Upper lobe of right lung (tissue), 1 donor: ENCODE measurements around the gene ZNF280B. TPM values are rescaled to one million over a fixed set of nuclear protein-coding genes. Genes with fewer than 3 reads are reported as not detected.

Experiments
- ATAC-seq: fragments of 200-7000 bp; cut with Tn5 transposase; one replicate; pipeline ENCODE4 v1.9.1; 2020; ENCODE audit warnings: mild to moderate bottlenecking, moderate library complexity
- DNase-seq: peaks from one replicate; pipeline ENCODE4 v3.0.0-alpha.2; 2020
- H3K27ac ChIP-seq: fragments of 200-600 bp; one replicate; pipeline ENCODE4 v1.8.0; 2022
- H3K27me3 ChIP-seq: fragments of 200-600 bp; one replicate; pipeline ENCODE4 v1.8.0; 2022; ENCODE audit warnings: mild to moderate bottlenecking
- H3K36me3 ChIP-seq: fragments of 200-600 bp; one replicate; pipeline ENCODE4 v1.8.0; 2022
- H3K4me1 ChIP-seq: fragments of 200-600 bp; one replicate; pipeline ENCODE4 v1.8.0; 2022
- H3K4me3 ChIP-seq: fragments of 200-600 bp; one replicate; pipeline ENCODE4 v1.8.0; 2022; ENCODE audit warnings: mild to moderate bottlenecking
- H3K9me3 ChIP-seq: fragments of 200-600 bp; one replicate; pipeline ENCODE4 v1.8.0; 2022
- CTCF ChIP-seq: fragments of 200-600 bp; IDR thresholded peaks from one replicate; pipeline ENCODE4 v1.8.0; 2022; ENCODE audit warnings: antibody characterized with exemption
- intact Hi-C: fragments of 100-400 bp; cut with DNase I; formaldehyde crosslinking; loops from one replicate; pipeline ENCODE4 v1.11.0; 2022
- total RNA-seq: library from RNA; stranded (reverse); fragmentation: NEBNext Ultra II Directional; extraction: Animal tissue kit (Norgen Biotek cat#: 25700); gene quantifications from one replicate; pipeline ENCODE4 v1.2.1, GENCODE V29; 2021
- donor health status: DM: no; HTN: yes; CAD: no; lungs with severe emphysema.

The ZNF280B gene
- total RNA-seq, 1 donor from 2014 or later = 0.49 TPM

GRCh38 chr22:22526125-22526912 lies 17.8 kb upstream of the ZNF280B start:
- no peaks in the 10 kb centered on the region for H3K36me3 ChIP-seq
- no peak for TF ChIP-seq CTCF
- ATAC-seq (no peak), DNase-seq (no peak)
- no peak overlapping the region for H3K27ac ChIP-seq
- no peaks in the 10 kb centered on the region for H3K27me3 ChIP-seq
- no peaks in the 10 kb centered on the region for H3K4me1 ChIP-seq
- intact Hi-C loops = no loop called here
- H3K4me3 ChIP-seq = no peak overlapping the region
- no peaks in the 10 kb centered on the region for H3K9me3 ChIP-seq

- intact Hi-C loops = no loop called here
- H3K9me3 ChIP-seq = no peaks in the 10 kb centered on the region
- ATAC-seq (no peak), DNase-seq (no peak)
- no peak for TF ChIP-seq CTCF
- H3K27me3 ChIP-seq = no peaks in the 10 kb centered on the region
- H3K27ac ChIP-seq = no peak overlapping the region
- no peaks in the 10 kb centered on the region for H3K36me3 ChIP-seq
- no peak overlapping the region for H3K4me3 ChIP-seq
- H3K4me1 ChIP-seq = no peaks in the 10 kb centered on the region
Measured at GRCh38 chr22:22523494-22523893, 15.0 kb upstream of the ZNF280B start.

- Histone ChIP-seq H3K36me3 (no peaks in the 10 kb centered on the region), H3K9me3 (no peaks in the 10 kb centered on the region), H3K4me1 (no peaks in the 10 kb centered on the region), H3K27me3 (peaks cover 8% of the 10 kb centered on the region), H3K27ac (no peak overlapping the region), H3K4me3 (no peak overlapping the region)
- intact Hi-C loops = no loop called here
- ATAC-seq = no peak
- DNase-seq = no peak
- TF ChIP-seq CTCF = no peak
Measured at GRCh38 chr22:22521631-22522030, 13.1 kb upstream of the ZNF280B start.

- H3K9me3 ChIP-seq = no peaks in the 10 kb centered on the region
- no peak overlapping the region for H3K27ac ChIP-seq
- ATAC-seq (no peak), DNase-seq (no peak)
- peaks cover 8% of the 10 kb centered on the region for H3K27me3 ChIP-seq
- no peak overlapping the region for H3K4me3 ChIP-seq
- H3K4me1 ChIP-seq = no peaks in the 10 kb centered on the region
- intact Hi-C loops = no loop called here
- H3K36me3 ChIP-seq = no peaks in the 10 kb centered on the region
- TF ChIP-seq CTCF = no peak
Measured at GRCh38 chr22:22520667-22521602, 12.4 kb upstream of the ZNF280B start.

GRCh38 chr22:22520020-22520656 lies 11.6 kb upstream of the ZNF280B start, which contains the start of gene ZNF280A:
Gene ZNF280A, minus strand, starts transcription at chr22:22520270. Its CDS starts 4,640 bp downstream, at chr22:22515630.
- intact Hi-C loops = no loop called here
- no peak for TF ChIP-seq CTCF
- H3K4me3 ChIP-seq = no peak within 1 kb of the TSS
- no peaks in the 10 kb centered on the region for H3K36me3 ChIP-seq
- H3K4me1 ChIP-seq = no peaks in the 10 kb centered on the region
- H3K27me3 ChIP-seq = peaks cover 13% of the 10 kb centered on the region
- ATAC-seq (no peak), DNase-seq (no peak)
- no peak within 1 kb of the TSS for H3K27ac ChIP-seq
- no peaks in the 10 kb centered on the region for H3K9me3 ChIP-seq
